ENCODE data around the gene STK31. TPM values are rescaled to one million over a fixed set of nuclear protein-coding genes. Genes with fewer than 3 reads are reported as not detected.
A peak's percentile ranks its signal among the peaks of the same experiment; 100 is the strongest.
"Not testable (repeated sequence)": the region's sequence is repeated elsewhere in the genome, so short reads cannot be mapped to it uniquely, and the experiment has no call there.

Gene STK31
- total and polyA plus RNA-seq, 8 donors, result 0.28 to 1.2 (median 0.71) TPM

DNA sequence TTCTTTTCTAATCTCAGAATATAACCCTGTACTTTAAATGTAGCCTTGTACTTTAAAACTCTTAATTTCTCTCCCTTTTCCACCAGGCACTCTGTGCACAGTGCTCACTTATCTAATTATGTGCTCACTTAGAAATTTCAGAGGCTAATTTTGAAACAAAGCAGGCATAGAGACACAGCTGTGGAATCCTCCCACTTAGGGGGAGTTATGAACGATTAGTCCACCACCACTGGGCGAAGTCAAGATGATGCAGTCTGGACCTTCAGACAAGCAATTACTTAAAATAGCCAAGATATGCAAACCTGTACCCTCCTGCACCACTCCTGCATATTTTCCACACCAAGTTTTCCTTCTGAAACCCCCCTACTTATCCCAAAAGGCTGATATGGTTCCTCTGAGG lies 143.0 kb downstream of the STK31 start:
- Histone ChIP-seq H3K4me1 (no peaks in the 10 kb centered on the region), H3K27ac (no peak overlapping the region), H3K9me3 (peaks cover 0 to 4% (median 0%) of the 10 kb centered on the region in 4 donors), H3K27me3 (no peaks in the 10 kb centered on the region), H3K36me3 (no peaks in the 10 kb centered on the region), H3K4me3 (no peak overlapping the region)
- DNase-seq, result no peak
- intact Hi-C loops (cut with DNase I), result no loop called here
- WGBS, 2 donors, result 65 to 72% methylated on average over 2 of the region's 2 CpGs
- TF ChIP-seq, protein P1, sequence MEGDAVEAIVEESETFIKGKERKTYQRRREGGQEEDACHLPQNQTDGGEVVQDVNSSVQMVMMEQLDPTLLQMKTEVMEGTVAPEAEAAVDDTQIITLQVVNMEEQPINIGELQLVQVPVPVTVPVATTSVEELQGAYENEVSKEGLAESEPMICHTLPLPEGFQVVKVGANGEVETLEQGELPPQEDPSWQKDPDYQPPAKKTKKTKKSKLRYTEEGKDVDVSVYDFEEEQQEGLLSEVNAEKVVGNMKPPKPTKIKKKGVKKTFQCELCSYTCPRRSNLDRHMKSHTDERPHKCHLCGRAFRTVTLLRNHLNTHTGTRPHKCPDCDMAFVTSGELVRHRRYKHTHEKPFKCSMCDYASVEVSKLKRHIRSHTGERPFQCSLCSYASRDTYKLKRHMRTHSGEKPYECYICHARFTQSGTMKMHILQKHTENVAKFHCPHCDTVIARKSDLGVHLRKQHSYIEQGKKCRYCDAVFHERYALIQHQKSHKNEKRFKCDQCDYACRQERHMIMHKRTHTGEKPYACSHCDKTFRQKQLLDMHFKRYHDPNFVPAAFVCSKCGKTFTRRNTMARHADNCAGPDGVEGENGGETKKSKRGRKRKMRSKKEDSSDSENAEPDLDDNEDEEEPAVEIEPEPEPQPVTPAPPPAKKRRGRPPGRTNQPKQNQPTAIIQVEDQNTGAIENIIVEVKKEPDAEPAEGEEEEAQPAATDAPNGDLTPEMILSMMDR (IDR thresholded peaks at IDR 0.05), result no peak
- no peak for FAIRE-seq
- ATAC-seq, result no peak

DNA sequence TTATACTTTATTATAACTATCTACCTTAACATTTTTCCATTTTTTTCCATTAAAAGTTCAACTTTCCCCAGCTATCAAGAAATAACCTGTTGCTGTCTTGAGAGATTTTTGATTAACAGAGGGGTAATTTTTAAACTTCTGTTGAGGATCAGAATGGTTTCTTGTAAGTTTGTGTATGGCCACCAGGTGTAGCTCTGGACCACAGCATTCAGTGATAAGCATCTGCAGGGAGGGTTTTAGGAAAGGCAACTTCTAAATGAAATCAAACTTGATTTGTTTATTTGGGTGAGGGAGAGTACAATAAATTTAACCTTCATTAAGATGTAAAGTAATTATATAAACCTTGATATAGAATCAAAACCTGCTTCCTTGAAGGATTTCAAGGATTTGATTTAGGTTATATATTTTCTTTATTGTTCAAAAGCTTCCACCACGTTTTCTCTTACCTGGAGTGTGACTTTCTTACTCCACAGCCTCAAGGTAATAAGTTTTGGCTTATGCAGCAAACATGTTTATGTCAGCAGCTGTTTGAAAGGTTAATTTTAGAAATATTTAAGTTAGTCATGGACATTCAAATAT lies 153.3 kb downstream of the STK31 start:
- TF ChIP-seq, protein P1 (IDR thresholded peaks at IDR 0.05), result peak in 2 of 4 donors; percentile 21 to 24
- ATAC-seq (peak in 2 of 4 donors; percentile 41 to 62), FAIRE-seq (no peak), DNase-seq (no peak)
- H3K9me3 ChIP-seq, result no peaks in the 10 kb centered on the region
- no peaks in the 10 kb centered on the region for H3K4me1 ChIP-seq
- H3K27ac ChIP-seq, result no peak overlapping the region
- H3K27me3 ChIP-seq, result no peaks in the 10 kb centered on the region
- WGBS, 2 donors, result 49 to 64% methylated on average over 1 of the region's 1 CpG
- H3K4me3 ChIP-seq, result no peak overlapping the region
- intact Hi-C loops (cut with DNase I), result no loop called here
- no peaks in the 10 kb centered on the region for H3K36me3 ChIP-seq

DNA sequence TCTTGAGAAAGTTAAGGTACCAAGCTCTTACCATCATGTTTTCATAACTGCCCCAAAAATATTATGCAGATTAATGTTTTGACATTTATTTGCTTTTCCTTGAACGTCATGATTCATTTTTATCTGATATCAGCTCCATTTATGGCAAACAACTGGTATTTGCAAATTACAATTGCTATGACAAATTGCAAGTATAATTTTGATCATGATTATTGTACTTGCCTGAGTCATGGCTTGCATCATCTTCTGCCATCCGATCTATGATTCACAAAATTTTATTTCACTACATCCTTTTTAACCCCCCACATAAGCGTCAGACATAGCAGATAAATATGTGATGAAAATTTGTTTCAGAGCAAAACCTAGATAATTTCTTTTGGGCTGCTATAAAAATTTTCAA lies 155.0 kb downstream of the STK31 start:
- no peak for FAIRE-seq
- Histone ChIP-seq H3K4me3 (no peak overlapping the region), H3K36me3 (no peaks in the 10 kb centered on the region), H3K4me1 (no peaks in the 10 kb centered on the region), H3K27ac (no peak overlapping the region), H3K27me3 (no peaks in the 10 kb centered on the region), H3K9me3 (no peaks in the 10 kb centered on the region)
- WGBS, 2 donors, result 29 to 37% methylated on average over 3 of the region's 3 CpGs
- intact Hi-C loops (cut with DNase I), result no loop called here
- no peak for ATAC-seq
- TF ChIP-seq, protein P1 (IDR thresholded peaks at IDR 0.05), result no peak
- DNase-seq, result no peak

DNA sequence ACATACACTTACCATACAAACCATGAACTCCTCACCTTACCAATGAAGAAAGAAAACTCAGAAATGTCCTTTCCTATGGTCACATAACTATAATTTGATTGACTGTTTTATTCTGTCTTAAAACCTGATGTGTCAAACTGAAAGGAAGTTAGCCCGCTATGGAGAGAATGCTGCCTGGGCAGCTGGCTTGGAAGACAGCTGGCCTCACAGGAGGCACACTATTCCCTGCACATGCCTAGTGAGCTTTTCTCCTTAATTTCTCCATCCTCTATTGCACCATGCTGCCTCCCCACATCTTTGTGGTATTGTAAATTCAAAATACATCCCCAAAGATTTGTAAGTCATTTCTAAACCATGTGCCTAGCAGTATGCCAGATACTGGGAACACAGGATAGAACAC lies 163.3 kb downstream of the STK31 start:
- ATAC-seq (no peak), FAIRE-seq (no peak), DNase-seq (no peak)
- Histone ChIP-seq H3K36me3 (no peaks in the 10 kb centered on the region), H3K27ac (no peak overlapping the region), H3K4me1 (no peaks in the 10 kb centered on the region), H3K27me3 (no peaks in the 10 kb centered on the region), H3K9me3 (no peaks in the 10 kb centered on the region), H3K4me3 (no peak overlapping the region)
- 83 to 96% methylated on average over 1 of the region's 1 CpG for WGBS, 2 donors
- TF ChIP-seq, protein P1 (IDR thresholded peaks at IDR 0.05), result no peak
- intact Hi-C loops (cut with DNase I), result no loop called here

DNA sequence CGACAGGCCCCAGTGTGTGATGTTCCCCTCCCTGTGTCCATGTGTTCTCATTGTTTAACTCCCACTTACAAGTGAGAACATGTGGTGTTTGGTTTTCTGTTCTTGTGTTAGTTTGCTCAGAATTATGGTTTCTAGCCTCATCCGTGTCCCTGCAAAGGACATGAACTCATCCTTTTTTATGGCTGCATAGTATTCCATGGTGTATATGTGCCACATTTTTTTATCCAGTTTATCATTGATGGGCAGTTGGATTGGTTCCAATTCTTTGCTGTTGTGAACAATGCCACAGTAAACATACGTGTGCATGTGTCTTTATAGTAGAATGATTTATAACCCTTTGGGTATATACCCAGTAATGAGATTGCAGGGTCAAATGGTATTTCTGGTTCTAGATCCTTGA lies 166.5 kb downstream of the STK31 start:
- H3K27ac ChIP-seq; H3K4me1 ChIP-seq; H3K27me3 ChIP-seq; H3K9me3 ChIP-seq; ATAC-seq; DNase-seq; intact Hi-C loops (cut with DNase I); H3K36me3 ChIP-seq; H3K4me3 ChIP-seq; FAIRE-seq: not testable (repeated sequence)
- 68 to 74% methylated on average over 3 of the region's 3 CpGs for WGBS, 2 donors

Other genes starting within 250 kb of the STK31 start
- gene IGF2BP3, start 239.7 kb upstream of the STK31 start, total RNA-seq, result 1 to 10 TPM in 2 of 6 donors, under 1 TPM in 4; 0.37 to 1.3 (median 0.85) TPM
- under 1 TPM; 0.09 to 0.23 TPM for gene IGF2BP3, start 239.7 kb upstream of the STK31 start, polyA plus RNA-seq
- gene TRA2A, start 178.2 kb upstream of the STK31 start, total RNA-seq, result 10 to 100 TPM; 19.1 to 47.6 (median 25.2) TPM
- gene TRA2A, start 178.2 kb upstream of the STK31 start, polyA plus RNA-seq, result 10 to 100 TPM; 55.6 to 63.6 TPM
- 1 to 10 TPM; 3.9 to 8.5 (median 4.9) TPM for gene CCDC126, start 112.8 kb upstream of the STK31 start, total RNA-seq
- 1 to 10 TPM; 2.4 to 6.0 TPM for gene CCDC126, start 112.8 kb upstream of the STK31 start, polyA plus RNA-seq
- 10 to 100 TPM in 5 of 6 donors, 1 to 10 TPM in 1; 9.7 to 14.8 (median 12.2) TPM for gene FAM221A, start 30.0 kb upstream of the STK31 start, total RNA-seq
- 10 to 100 TPM; 13.0 to 14.5 TPM for gene FAM221A, start 30.0 kb upstream of the STK31 start, polyA plus RNA-seq